Left lung (tissue), 10 donors: ENCODE data around the gene CACNA1E. TPM values are rescaled to one million over a fixed set of nuclear protein-coding genes. Genes with fewer than 3 reads are reported as not detected.
A peak's percentile ranks its signal among the peaks of the same experiment; 100 is the strongest.

ENCODE experiments used
- ATAC-seq: fragments of 200-7000 bp; cut with Tn5 transposase; one replicate; pipeline ENCODE4 v1.9.1; 2020; ENCODE audit warnings: moderate library complexity
- DNase-seq, 4 donors: peaks; one replicate each; pipeline ENCODE4 v3.0.0-alpha.2; 2013 to 2020
- H3K27ac ChIP-seq, 2 donors: fragments of 200-600 bp; sonication (generic) in 1 of 2; one replicate each; pipeline versions ENCODE4 v1.5.0 to v1.8.0; 2020 to 2021
- H3K27me3 ChIP-seq, 2 donors: fragments of 200-600 bp; sonication (generic) in 1 of 2; one replicate each; pipeline versions ENCODE4 v1.5.0 to v1.8.0; 2020 to 2021
- H3K36me3 ChIP-seq, 2 donors: fragments of 200-600 bp; sonication (generic) in 1 of 2; one replicate each; pipeline versions ENCODE4 v1.5.0 to v1.8.0; 2020 to 2021
- H3K4me1 ChIP-seq, 2 donors: fragments of 200-600 bp; one replicate each; pipeline ENCODE4 v1.8.0; 2021
- H3K4me3 ChIP-seq, 2 donors: fragments of 200-600 bp; sonication (generic) in 1 of 2; one replicate each; pipeline versions ENCODE4 v1.5.0 to v1.8.0; 2020 to 2021; ENCODE audit warnings: mild to moderate bottlenecking in 1 of 2
- H3K9me3 ChIP-seq, 2 donors: fragments of 200-600 bp; sonication (generic) in 1 of 2; one replicate each; pipeline versions ENCODE4 v1.5.0 to v1.8.0; 2020 to 2021
- intact Hi-C, 2 donors: fragments of 100-400 bp; cut with DNase I; formaldehyde crosslinking; loops; one replicate each; pipeline versions ENCODE4 v1.11.2 to v1.14.2; 2022
- polyA plus RNA-seq, 6 donors: library from polyadenylated mRNA; unstranded; fragments of 120-200 nt; gene quantifications; one replicate each; pipeline ENCODE4 v1.2.1, GENCODE V29; 2013; ENCODE audit not compliant: insufficient read length in 6 of 6
- total RNA-seq, 2 donors: library from RNA; stranded (reverse); fragmentation: NEBNext Ultra II Directional; extraction: Animal tissue kit (Norgen Biotek cat#: 25700); gene quantifications; one replicate each; pipeline ENCODE4 v1.2.1, GENCODE V29; 2021
- TF ChIP-seq, protein P1 (sequence below), 2 donors: fragments of 200-600 bp; sonication (generic) in 1 of 2; IDR thresholded peaks; one replicate each; pipeline versions ENCODE4 v1.5.0 to v1.8.0; 2021; ENCODE audit warnings: antibody characterized with exemption in 2 of 2
- donor health status: DM: no; HTN: yes; CAD: no.
- donor health status: DM: no; HTN: no; CAD: no.

CACNA1E gene
- total and polyA plus RNA-seq, 8 donors = 0.03 to 1.2 (median 0.13) TPM; not detected in 1

DNA sequence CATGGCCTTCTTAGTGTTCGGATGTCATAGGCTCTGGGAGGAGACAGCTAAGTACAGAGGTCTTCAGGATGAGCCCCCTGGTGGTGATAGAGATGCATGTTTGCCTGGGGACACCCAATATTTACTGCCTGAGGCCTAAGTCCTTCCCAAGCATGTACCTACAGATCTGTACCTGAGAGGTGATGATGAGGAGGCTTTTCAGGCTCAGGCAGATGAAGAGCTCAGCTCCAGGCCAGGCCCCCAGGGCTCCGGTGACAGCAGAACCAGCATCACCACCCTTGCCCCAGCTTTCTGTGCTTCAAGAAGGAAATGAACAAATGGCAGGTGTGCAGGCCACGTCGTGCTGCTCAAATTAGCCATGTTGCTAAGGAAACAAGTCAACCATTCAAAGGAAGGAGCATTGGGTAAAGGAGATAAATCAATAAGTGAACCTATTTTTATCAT is 21.1 kb downstream of the CACNA1E start:
- TF ChIP-seq, protein P1, sequence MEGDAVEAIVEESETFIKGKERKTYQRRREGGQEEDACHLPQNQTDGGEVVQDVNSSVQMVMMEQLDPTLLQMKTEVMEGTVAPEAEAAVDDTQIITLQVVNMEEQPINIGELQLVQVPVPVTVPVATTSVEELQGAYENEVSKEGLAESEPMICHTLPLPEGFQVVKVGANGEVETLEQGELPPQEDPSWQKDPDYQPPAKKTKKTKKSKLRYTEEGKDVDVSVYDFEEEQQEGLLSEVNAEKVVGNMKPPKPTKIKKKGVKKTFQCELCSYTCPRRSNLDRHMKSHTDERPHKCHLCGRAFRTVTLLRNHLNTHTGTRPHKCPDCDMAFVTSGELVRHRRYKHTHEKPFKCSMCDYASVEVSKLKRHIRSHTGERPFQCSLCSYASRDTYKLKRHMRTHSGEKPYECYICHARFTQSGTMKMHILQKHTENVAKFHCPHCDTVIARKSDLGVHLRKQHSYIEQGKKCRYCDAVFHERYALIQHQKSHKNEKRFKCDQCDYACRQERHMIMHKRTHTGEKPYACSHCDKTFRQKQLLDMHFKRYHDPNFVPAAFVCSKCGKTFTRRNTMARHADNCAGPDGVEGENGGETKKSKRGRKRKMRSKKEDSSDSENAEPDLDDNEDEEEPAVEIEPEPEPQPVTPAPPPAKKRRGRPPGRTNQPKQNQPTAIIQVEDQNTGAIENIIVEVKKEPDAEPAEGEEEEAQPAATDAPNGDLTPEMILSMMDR (IDR thresholded peaks at IDR 0.05) = no peak
- no peak for ATAC-seq
- no peaks in the 10 kb centered on the region for H3K36me3 ChIP-seq
- no peak overlapping the region for H3K4me3 ChIP-seq
- H3K4me1 ChIP-seq = peaks cover 0 to 18% of the 10 kb centered on the region in 2 donors
- DNase-seq = no peak
- H3K9me3 ChIP-seq = no peaks in the 10 kb centered on the region
- intact Hi-C loops = no loop called here
- no peaks in the 10 kb centered on the region for H3K27me3 ChIP-seq
- peak overlapping the region in 1 of 2 donors; percentile 84 for H3K27ac ChIP-seq

DNA sequence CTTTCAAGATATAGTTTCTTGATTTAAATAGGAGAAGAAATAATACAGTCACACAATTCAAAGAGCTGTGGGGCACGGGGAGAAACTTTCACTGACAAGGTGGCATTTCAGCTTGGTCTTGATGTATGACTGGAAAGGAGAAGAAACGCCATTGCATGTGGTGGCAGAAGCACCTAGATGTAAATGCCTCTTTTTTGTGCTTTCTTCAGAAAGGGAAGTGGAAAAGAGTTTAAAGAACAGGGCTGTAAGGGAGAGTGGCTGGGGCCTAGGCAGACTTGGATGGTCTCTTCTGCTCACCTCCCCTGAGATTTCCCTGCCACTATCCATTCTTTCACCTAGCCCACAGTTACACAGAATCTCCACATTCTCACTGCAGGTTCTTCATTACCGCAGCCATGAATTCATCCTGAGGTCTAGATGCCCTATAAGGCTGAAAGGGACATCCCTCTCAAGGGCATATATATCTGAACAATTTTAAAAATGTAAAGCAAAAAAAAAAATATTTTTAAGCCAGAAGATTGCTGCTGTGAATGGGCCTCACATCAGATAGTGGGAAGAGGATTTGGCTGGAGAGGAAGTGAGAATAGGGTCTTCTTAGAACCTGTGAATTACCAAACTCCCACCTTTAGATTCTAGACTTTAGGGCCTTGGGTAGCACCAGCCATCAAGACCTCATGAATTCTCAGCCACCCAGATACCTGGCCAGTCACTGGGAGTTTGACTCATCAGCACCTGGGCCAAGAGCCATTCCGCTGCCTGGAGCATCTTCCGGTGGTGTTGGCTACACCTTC is 23.4 kb downstream of the CACNA1E start:
- peak overlapping the region in 1 of 2 donors; percentile 84 for H3K27ac ChIP-seq

DNA sequence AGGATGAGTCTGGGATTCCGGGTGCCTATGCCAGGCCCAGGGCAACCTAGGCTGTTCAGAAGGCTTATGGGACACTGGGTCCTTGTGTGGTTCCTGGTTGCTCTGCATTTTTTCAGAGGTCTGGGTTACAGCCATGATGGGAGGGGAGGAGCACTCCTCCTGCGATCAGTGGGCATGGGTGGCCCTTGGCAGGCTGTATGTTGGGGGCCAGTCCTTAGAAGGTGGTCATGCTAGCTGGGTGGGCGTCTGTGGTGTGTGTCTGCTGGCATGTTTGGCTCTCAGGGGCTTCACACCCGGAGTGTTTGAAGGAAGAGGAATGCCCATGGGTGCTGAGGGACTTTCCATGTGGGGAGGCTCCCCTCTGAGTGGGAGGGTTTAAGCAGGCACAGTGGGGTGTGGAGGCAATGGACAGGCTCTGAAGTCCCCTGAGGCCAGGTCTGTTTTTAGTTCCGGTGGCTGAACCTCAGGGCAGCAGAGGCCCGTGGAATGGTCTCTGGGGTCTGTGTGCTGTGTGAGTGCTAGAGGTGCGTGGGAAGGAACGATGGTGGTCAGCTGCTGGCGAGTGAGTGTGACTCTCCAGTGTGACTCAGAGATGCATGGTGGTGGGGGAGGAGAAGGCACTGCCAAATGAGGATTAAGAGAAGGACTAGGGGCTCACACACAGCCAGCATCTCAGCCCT is 25.3 kb downstream of the CACNA1E start:
- Histone ChIP-seq H3K9me3 (no peaks in the 10 kb centered on the region), H3K36me3 (no peaks in the 10 kb centered on the region), H3K27ac (no peak overlapping the region), H3K27me3 (no peaks in the 10 kb centered on the region), H3K4me1 (peaks cover 0 to 14% of the 10 kb centered on the region in 2 donors), H3K4me3 (no peak overlapping the region)
- TF ChIP-seq, protein P1 (IDR thresholded peaks at IDR 0.05) = no peak
- ATAC-seq (no peak), DNase-seq (no peak)
- intact Hi-C loops = no loop called here

More for the DNA sequence above, 23.4 kb downstream of the CACNA1E start:
- no peaks in the 10 kb centered on the region for H3K9me3 ChIP-seq
- H3K4me3 ChIP-seq = no peak overlapping the region
- H3K4me1 ChIP-seq = peaks cover 0 to 18% of the 10 kb centered on the region in 2 donors
- H3K36me3 ChIP-seq = no peaks in the 10 kb centered on the region
- no peak for ATAC-seq
- TF ChIP-seq, protein P1 (IDR thresholded peaks at IDR 0.05) = no peak
- intact Hi-C loops = no loop called here
- no peaks in the 10 kb centered on the region for H3K27me3 ChIP-seq
- no peak for DNase-seq

DNA sequence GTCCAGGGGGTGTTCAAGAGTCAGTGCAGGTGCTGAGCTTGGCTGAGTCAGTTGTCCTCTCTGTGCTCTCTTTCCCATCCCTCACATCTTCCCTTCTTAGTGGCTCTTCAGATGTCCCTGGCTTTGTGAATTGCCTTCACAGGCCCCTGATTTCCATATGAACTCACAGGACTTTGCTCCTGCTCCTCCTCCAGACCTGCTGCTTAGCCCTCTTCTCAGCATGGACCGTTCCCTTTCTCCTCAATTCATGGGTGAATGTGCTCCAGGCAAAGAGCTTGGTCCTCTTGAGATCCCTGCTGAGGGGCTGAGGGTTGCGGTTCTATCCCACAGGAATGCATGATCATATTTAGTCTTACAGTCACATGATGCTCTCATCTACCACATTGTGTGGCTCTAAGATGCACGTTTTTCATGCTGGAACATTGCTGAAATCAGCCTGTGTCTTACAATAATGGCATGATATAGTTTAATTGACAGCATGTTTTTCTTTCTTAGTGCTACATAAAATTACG is 30.5 kb downstream of the CACNA1E start:
- intact Hi-C loops = no loop called here
- no peaks in the 10 kb centered on the region for H3K27me3 ChIP-seq
- TF ChIP-seq, protein P1 (IDR thresholded peaks at IDR 0.05) = no peak

More for the DNA sequence above, 30.5 kb downstream of the CACNA1E start:
- Histone ChIP-seq H3K36me3 (no peaks in the 10 kb centered on the region), H3K4me3 (no peak overlapping the region), H3K4me1 (peaks cover 0 to 5% of the 10 kb centered on the region in 2 donors), H3K9me3 (no peaks in the 10 kb centered on the region), H3K27ac (no peak overlapping the region)
- no peak for ATAC-seq
- DNase-seq = no peak
